PC-3 (cell line): ENCODE results near the gene CFD.

Experiments
- EZH2 ChIP-seq: fragments of 300-600 bp; sonication (generic); IDR thresholded peaks from one replicate; pipeline ENCODE4 v1.6.1; 2017; ENCODE audit warnings: antibody characterized with exemption, mild to moderate bottlenecking, low read length; ENCODE audit not compliant: unreplicated experiment
- TF ChIP-seq, protein P1 (sequence below): fragments of 300-600 bp; sonication (generic); conservative IDR thresholded peaks from 2 replicates; pipeline ENCODE4 v1.5.1; 2017; ENCODE audit warnings: antibody characterized with exemption, low read depth, mild to moderate bottlenecking, low read length

GRCh38 chr19:887599-887998 lies 28.1 kb downstream of the CFD start:
- TF ChIP-seq, protein P1, sequence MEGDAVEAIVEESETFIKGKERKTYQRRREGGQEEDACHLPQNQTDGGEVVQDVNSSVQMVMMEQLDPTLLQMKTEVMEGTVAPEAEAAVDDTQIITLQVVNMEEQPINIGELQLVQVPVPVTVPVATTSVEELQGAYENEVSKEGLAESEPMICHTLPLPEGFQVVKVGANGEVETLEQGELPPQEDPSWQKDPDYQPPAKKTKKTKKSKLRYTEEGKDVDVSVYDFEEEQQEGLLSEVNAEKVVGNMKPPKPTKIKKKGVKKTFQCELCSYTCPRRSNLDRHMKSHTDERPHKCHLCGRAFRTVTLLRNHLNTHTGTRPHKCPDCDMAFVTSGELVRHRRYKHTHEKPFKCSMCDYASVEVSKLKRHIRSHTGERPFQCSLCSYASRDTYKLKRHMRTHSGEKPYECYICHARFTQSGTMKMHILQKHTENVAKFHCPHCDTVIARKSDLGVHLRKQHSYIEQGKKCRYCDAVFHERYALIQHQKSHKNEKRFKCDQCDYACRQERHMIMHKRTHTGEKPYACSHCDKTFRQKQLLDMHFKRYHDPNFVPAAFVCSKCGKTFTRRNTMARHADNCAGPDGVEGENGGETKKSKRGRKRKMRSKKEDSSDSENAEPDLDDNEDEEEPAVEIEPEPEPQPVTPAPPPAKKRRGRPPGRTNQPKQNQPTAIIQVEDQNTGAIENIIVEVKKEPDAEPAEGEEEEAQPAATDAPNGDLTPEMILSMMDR: no peak
- no peak for TF ChIP-seq EZH2
